ENCODE results near the gene RFX7. TPM values are rescaled to one million over a fixed set of nuclear protein-coding genes. Genes with fewer than 3 reads are reported as not detected.

Gene RFX7
- total and polyA plus RNA-seq, 2 of the 8 experiments (the other 6 are each of a cell fraction or from before 2014, with no cell fraction given): 10.4 to 40.9 TPM

- Histone ChIP-seq H3K36me3 (ENCODE audit: control insufficient read depth in 2 of 4, insufficient read depth in 4 of 4, low read length in 3 of 4) (no peaks in the 10 kb centered on the region), H2BK20ac (ENCODE audit: low read length) (no peak overlapping the region), H2BK15ac (ENCODE audit: low read length) (no peak overlapping the region), H3K18ac (ENCODE audit: extremely low read depth, low read length) (peak overlapping the region; percentile 83), H2BK5ac (ENCODE audit: low read depth, low read length) (peak overlapping the region; percentile 62; the same call in 1 of the 2 replicates), H3K4me3 (ENCODE audit: extremely low read depth in 1 of 4, insufficient read depth in 2 of 4, low read depth in 3 of 4, low read length in 4 of 4) (peak overlapping the region; percentile 55 to 100 (median 86)), H3K9ac (replicated peaks in 1 of 4; ENCODE audit: extremely low read depth in 1 of 4, low read depth in 3 of 4, low read length in 3 of 4) (peak overlapping the region; percentile 52 to 72 (median 66)), H2BK120ac (replicated peaks; ENCODE audit: low read depth, low read length) (no peak overlapping the region), H3K56ac (replicated peaks; ENCODE audit: insufficient read length, low read depth, low read length) (peak overlapping the region; percentile 94), H2AFZ (ENCODE audit: low read length) (no peak overlapping the region), H3K4ac (replicated peaks; ENCODE audit: insufficient read length, low read depth, low read length) (peak overlapping the region; percentile 32), H3K9me3 (ENCODE audit: insufficient read depth in 2 of 2, low read depth in 1 of 2, low read length in 1 of 2) (no peaks in the 10 kb centered on the region), H3K79me2 (ENCODE audit: control insufficient read depth in 1 of 2, insufficient read depth in 2 of 2, low read length in 2 of 2) (peaks cover 16 to 52% of the 10 kb centered on the region in 2 experiments; a peak in 3 of 4 replicates), H3K27ac (ENCODE audit: low read depth, low read length) (0 out of 2 replicates have a peak overlapping the region, but pooled peaks have one; percentile 27), H2AK5ac (ENCODE audit: low read depth, low read length) (no peak overlapping the region), H3K23ac (ENCODE audit: insufficient read length) (no peak overlapping the region), H3K14ac (ENCODE audit: insufficient read length) (no peak overlapping the region), H3K4me1 (replicated peaks in 1 of 4; ENCODE audit: control insufficient read depth in 3 of 4, insufficient read depth in 4 of 4, low read length in 3 of 4) (peaks cover 7 to 13% (median 11%) of the 10 kb centered on the region in 4 experiments; a peak in 6 of 7 replicates), H4K5ac (ENCODE audit: insufficient read length, low read depth, low read length) (peak overlapping the region; percentile 97), H4K20me1 (replicated peaks in 1 of 2; ENCODE audit: control insufficient read depth in 1 of 2, insufficient read depth in 2 of 2, low read length in 2 of 2) (peaks cover 0 to under 1% of the 10 kb centered on the region in 2 experiments), H3K23me2 (ENCODE audit: low read depth, low read length) (no peaks in the 10 kb centered on the region), H3K79me1 (ENCODE audit: low read depth, low read length) (no peaks in the 10 kb centered on the region), H4K91ac (replicated peaks; ENCODE audit: insufficient read length, low read length) (no peak overlapping the region), H4K8ac (ENCODE audit: extremely low read depth, insufficient read depth, low read length) (peak overlapping the region; percentile 54; the same call in 1 of the 2 replicates), H3K27me3 (replicated peaks in 1 of 4; ENCODE audit: control insufficient read depth in 3 of 4, extremely low read depth in 1 of 4, insufficient read depth in 3 of 4, low read length in 3 of 4) (no peaks in the 10 kb centered on the region), H3K4me2 (ENCODE audit: insufficient read depth in 1 of 2, low read depth in 2 of 2, low read length in 2 of 2) (peak overlapping the region; percentile 69 to 75), H2BK12ac (ENCODE audit: low read depth, low read length) (no peak overlapping the region)
- POLR2A ChIA-PET (ENCODE audit: partially characterized antibody): interaction anchor here (0.7 to 1.4 kb wide), 6 partner anchors 9 to 213 kb away, joined by 3 to 4 read pairs (median 4); no protein-coding TSS in a partner anchor
- FAIRE-seq (no peak), DNase-seq (ENCODE audit: low read depth in 1 of 2, low spot score in 2 of 2) (no peak)
- TF ChIP-seq TCF12 (IDR thresholded peaks at IDR 0.05; ENCODE audit: low read depth, low read length) (no peak), BCL11A (IDR thresholded peaks at IDR 0.05; ENCODE audit: low read depth in 2 of 2, low read length in 2 of 2) (no peak), CBX5 (IDR thresholded peaks at IDR 0.05; ENCODE audit: low read depth, low read length) (no peak), HDAC2 (IDR thresholded peaks at IDR 0.05; ENCODE audit: borderline replicate concordance in 1 of 2, low read depth in 2 of 2, low read length in 2 of 2) (no peak), FOSL1 (IDR thresholded peaks at IDR 0.05; ENCODE audit: insufficient read depth, low read depth, low read length) (no peak), SRF (IDR thresholded peaks at IDR 0.05; ENCODE audit: low read depth, low read length) (no peak), RAD21 (IDR thresholded peaks at IDR 0.05 in 1 of 2, conservative IDR thresholded peaks at IDR 0.05 in 1 of 2; ENCODE audit: low read depth in 2 of 2, low read length in 2 of 2) (no peak)
- TF ChIP-seq, protein P1, sequence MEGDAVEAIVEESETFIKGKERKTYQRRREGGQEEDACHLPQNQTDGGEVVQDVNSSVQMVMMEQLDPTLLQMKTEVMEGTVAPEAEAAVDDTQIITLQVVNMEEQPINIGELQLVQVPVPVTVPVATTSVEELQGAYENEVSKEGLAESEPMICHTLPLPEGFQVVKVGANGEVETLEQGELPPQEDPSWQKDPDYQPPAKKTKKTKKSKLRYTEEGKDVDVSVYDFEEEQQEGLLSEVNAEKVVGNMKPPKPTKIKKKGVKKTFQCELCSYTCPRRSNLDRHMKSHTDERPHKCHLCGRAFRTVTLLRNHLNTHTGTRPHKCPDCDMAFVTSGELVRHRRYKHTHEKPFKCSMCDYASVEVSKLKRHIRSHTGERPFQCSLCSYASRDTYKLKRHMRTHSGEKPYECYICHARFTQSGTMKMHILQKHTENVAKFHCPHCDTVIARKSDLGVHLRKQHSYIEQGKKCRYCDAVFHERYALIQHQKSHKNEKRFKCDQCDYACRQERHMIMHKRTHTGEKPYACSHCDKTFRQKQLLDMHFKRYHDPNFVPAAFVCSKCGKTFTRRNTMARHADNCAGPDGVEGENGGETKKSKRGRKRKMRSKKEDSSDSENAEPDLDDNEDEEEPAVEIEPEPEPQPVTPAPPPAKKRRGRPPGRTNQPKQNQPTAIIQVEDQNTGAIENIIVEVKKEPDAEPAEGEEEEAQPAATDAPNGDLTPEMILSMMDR (IDR thresholded peaks at IDR 0.05; ENCODE audit: control extremely low read depth in 1 of 3, insufficient read depth in 1 of 3, low read depth in 1 of 3, low read length in 3 of 3): no peak
- CTCF ChIA-PET (ENCODE audit: partially characterized antibody): interaction anchor here (0.6 kb wide), 1 partner anchor 68 kb away, joined by 3 read pairs; no protein-coding TSS in a partner anchor
- WGBS, 2 experiments (ENCODE audit: extremely low coverage in 1 of 2, insufficient coverage in 1 of 2, insufficient read length in 1 of 2, insufficient replicate concordance in 2 of 2, low coverage in 1 of 2, low lambda C conversion rate in 2 of 2, missing lambda C conversion rate in 1 of 2): 0% methylated on average over 8 of the region's 13 CpGs; no CpG with 5 or more reads in 1 of the 2 experiments
Observed at GRCh38 chr15:56242576-56243162, 1.0 kb downstream of the RFX7 start.

All from H1 (cell line).